NCI-H510A treated with DMSO at 0.1 percent for 48 hours (cell line): ENCODE results near the gene SARNP.

Experiments
- DNase-seq: peaks from one replicate; lab custom pipeline; 2025; lab: John Stamatoyannopoulos, UW

The SARNP gene

GRCh38 chr12:55742719-55743405, 74.7 kb downstream of the SARNP start, which contains the start of gene GDF11:
Gene GDF11, plus strand, starts transcription at chr12:55743122. Its CDS starts 195 bp downstream, at chr12:55743317.
- peak; percentile 81 for DNase-seq

GRCh38 chr12:55741931-55742680, 75.4 kb downstream of the SARNP start:
- DNase-seq = no peak

- DNase-seq = no peak
These were observed 78.5 kb downstream of the SARNP start for GRCh38 chr12:55739025-55739378.

GRCh38 chr12:55738123-55739024, 79.2 kb downstream of the SARNP start:
- peak; percentile 80 for DNase-seq

GRCh38 chr12:55737581-55738122, 79.9 kb downstream of the SARNP start:
- DNase-seq = no peak

GRCh38 chr12:55736780-55737580, 80.5 kb downstream of the SARNP start:
- DNase-seq = peak; percentile 82

GRCh38 chr12:55736076-55736475, 81.4 kb downstream of the SARNP start:
- no peak for DNase-seq

GRCh38 chr12:55734595-55734994, 82.9 kb downstream of the SARNP start:
- no peak for DNase-seq

GRCh38 chr12:55733858-55734257, 83.7 kb downstream of the SARNP start:
- DNase-seq = no peak

- DNase-seq = no peak
These were observed 84.4 kb downstream of the SARNP start for GRCh38 chr12:55733021-55733555.

- no peak for DNase-seq
These were observed 85.2 kb downstream of the SARNP start for GRCh38 chr12:55732288-55732687.

GRCh38 chr12:55729819-55730818, 87.4 kb downstream of the SARNP start:
- DNase-seq = peak; percentile 63

GRCh38 chr12:55728939-55729818, 88.3 kb downstream of the SARNP start, which contains the start of gene CD63:
Gene CD63, minus strand, starts transcription at chr12:55729009. Its CDS starts 668 bp downstream, at chr12:55728341.
- DNase-seq = peak; percentile 81

- no peak for DNase-seq
These were observed 89.2 kb downstream of the SARNP start for GRCh38 chr12:55728186-55728938.

GRCh38 chr12:55727643-55728185, 89.8 kb downstream of the SARNP start:
- DNase-seq = peak; percentile 36

GRCh38 chr12:55726971-55727370, 90.6 kb downstream of the SARNP start:
- no peak for DNase-seq

GRCh38 chr12:55725556-55725955, 92.0 kb downstream of the SARNP start:
- no peak for DNase-seq

- DNase-seq = no peak
These were observed 92.6 kb downstream of the SARNP start for GRCh38 chr12:55724940-55725309.
